ENCODE results near the gene NAALADL1.
A peak's percentile ranks its signal among the peaks of the same experiment; 100 is the strongest.
"Not testable (repeated sequence)": the region's sequence is repeated elsewhere in the genome, so short reads cannot be mapped to it uniquely, and the experiment has no call there.

The NAALADL1 gene

DNA sequence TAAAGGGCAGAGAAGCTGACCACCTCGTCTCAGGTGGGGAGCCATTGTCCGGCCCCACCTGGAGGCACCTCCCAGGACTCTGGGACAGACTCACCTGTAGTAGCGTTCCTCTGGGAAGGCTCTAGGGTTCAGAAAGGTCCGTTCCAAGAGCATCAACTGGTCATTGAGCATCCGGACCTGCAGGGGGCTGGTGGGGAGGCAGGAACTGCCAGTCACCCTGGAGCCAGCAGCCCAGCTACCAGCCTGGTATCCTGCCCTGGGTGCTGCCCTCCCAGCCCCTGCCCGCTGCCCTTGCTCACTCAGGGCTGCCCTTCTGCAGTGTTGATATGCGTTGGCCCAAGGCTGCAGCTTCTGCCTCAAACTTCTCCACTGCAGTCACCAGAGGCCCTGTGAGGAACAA is 12.6 kb downstream of the NAALADL1 start:
- no peak for DNase-seq

DNA sequence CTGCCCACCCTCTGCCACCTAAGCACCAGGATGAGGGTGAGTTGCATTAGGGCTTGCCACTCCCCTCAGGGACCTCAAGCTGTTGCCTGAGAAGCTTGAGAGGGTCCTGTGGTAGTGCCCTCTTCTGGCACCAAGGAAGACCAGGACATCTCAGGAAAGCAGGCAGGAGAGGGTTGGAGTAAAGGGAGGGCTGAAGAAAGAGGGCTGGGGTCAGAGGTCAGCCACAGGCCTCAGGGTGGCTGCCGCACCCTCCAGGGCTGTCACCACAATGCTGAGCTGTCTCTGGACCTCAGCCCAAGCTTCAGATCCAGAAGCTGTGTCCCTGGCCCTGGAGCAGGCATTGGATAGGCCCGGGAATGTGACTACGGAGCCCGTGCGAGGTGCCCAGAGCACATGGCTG is 13.3 kb downstream of the NAALADL1 start:
- DNase-seq = no peak

DNA sequence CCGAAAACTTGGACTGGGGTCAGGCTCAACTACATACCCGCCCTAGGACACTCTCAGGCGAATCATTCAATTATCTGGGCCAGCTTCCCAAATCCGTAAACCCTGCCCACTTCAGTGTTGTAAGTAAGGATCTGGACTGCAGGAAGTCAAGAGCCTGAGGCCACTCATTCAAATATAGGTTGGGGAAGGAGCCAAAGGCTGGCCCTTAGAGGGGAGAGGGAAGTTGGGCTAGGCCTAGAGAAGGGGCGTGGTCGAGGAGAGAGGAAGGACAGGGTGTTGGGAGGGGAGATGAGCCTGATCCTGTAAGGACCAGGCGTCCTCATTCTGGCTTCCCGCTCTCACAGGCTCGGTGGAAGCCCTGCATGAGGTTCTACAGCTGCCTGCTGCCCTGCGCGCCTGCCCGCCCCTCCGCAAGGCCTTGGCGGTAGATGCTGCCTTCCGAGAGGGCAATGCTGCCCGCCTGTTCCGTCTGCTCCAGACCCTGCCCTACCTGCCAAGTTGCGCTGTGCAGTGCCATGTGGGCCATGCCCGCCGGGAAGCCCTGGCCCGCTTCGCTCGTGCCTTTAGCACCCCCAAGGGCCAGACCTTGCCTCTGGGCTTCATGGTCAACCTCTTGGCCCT is 14.4 kb downstream of the NAALADL1 start:
- no peak for DNase-seq

DNA sequence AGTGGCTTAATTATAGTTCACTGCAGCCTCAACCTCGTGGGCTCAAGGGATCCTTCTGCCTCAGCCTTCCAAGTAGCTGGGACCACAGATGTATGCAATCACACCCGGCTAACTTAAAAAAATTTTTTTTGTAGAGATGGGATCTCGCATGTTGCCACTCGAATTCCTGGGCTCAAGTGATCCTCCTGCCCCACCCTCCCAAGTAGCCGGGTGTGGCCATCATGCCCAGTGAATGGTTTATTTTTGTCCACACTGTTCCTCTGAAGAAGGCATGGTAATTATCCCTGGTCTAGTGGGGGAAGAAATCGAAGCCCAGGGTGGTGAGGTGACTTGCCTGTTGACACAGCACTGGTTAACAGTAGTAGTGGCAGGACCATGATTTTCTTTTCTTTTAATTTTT is 15.5 kb downstream of the NAALADL1 start:
- no peak for DNase-seq

DNA sequence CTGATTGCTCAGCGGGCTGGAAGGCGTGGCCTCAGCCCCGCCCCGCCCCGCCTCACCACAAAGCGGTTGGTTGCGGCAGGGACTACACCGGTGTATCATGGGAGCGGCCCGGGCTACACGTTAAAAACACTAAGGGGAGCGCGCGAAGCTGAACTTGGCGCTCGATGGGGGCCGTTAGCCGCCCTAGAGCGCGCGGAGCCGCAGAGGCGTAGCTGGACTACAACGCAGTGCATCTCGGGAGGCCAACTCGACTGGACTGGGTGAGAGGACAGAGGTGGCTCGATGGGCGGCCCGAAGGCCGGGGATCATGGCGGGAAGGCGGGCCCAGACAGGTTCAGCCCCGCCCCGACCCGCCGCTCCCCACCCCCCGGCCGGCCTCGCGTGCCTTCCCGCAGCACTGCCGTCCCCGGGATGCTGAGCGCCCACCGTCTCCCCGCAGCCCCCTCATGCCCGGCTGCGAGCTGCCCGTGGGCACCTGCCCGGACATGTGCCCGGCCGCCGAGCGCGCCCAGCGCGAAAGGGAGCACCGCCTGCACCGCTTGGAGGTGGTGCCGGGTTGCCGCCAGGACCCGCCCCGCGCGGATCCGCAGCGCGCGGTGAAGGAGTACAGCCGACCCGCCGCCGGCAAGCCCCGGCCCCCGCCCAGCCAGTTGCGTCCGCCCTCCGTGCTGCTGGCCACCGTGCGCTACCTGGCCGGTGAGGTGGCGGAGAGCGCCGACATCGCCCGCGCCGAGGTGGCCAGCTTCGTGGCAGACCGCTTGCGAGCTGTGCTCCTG is 17.3 kb downstream of the NAALADL1 start, which contains the start of gene SAC3D1:
Gene SAC3D1, plus strand, starts transcription at position 364 of the 776 bp plus-strand sequence. Its CDS starts 83 bp downstream, at position 447.
- DNase-seq = peak; percentile 95

DNA sequence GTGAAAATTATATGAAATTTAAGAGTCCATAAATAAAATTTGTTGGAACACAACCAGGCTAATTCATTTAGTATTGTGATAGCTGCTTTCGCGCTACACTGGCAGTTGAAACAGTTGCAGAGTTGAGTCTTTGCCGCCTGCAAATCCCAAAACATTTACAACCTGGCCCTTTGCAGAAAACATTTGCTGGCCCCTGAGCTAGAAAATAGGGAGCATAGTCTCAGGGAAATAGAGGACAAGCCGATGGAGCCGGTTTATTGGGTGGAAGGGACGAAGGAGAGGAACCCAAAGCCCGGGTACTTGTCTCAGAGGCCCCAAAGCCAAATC is 17.9 kb downstream of the NAALADL1 start:
- no peak for DNase-seq

DNA sequence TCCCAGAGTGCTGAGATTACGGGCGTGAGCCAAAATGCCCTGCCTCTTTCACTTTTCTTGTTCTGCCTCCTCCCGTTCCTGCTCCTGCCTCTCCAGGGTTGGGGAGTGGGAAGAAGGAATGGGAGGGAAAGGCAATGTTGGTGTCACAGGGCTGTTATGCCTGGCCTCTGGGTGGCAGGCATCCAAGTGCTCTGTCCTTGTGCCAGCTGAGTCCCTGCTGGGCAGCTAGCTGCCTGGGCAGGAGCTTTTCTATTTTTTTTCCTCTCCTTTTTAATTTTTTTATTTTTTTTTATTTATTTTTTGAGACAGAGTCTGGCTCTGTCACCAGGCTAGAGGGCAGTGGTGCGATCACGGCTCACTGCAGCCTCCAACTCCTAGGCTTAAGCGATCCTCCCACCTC is 21.4 kb downstream of the NAALADL1 start:
- DNase-seq = no peak

DNA sequence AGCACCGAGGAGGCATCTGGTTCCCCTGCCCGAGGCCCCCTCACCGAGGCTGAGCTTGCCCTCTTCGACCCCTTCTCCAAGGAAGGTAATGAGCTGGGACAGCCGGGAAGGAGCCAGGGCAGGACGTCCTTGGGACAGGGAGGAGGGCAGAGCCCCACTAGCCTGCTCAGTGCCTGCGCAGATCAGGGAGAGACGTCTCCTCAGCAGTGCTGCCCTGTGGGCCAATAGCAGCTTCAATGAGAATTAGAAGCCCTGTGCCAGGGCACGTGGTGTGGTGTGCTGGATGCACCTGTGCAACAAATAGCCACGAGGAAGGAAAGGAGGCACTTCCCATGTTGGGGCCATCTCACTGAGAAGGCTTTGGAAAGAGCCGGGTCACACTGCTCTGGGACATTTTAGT is 22.8 kb downstream of the NAALADL1 start:
- no peak for DNase-seq

DNA sequence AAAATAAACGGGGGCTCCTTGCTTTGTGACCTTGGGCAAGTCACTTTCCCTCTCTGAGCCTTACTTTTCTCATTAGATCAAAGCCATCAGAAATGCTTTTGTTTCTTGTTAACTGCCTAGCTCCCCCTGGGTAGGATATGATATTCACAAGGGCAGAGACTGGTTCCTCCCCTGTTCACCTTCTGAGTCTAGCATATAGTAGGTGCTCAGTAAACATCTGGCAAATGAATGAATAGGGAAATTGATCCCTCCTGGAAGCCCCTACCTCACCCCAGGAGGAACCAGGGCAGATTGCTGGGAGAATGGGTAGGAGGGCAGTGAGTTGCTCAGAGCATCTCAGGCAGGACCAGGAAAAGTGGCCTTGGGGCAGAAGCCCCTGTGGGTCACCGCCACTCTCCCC is 23.9 kb downstream of the NAALADL1 start:
- no peak for DNase-seq

DNA sequence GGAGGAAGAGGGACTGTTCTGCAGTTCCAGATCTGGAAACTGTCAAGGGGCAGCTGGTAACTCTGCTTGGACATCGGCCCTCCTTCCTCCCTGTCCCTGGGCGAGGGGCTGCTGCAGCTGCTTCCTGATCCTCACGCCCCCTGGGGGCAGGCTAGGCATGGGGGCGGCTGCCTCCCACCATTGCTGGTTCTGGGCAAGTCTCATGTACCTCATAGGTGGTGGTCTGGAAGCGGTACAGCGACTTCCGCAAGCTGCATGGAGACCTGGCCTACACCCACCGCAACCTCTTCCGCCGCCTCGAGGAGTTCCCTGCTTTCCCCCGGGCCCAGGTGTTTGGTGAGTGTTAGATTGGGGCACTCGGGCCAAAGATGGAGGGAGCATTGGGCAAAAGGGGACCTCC is 26.1 kb downstream of the NAALADL1 start:
- DNase-seq = no peak

DNA sequence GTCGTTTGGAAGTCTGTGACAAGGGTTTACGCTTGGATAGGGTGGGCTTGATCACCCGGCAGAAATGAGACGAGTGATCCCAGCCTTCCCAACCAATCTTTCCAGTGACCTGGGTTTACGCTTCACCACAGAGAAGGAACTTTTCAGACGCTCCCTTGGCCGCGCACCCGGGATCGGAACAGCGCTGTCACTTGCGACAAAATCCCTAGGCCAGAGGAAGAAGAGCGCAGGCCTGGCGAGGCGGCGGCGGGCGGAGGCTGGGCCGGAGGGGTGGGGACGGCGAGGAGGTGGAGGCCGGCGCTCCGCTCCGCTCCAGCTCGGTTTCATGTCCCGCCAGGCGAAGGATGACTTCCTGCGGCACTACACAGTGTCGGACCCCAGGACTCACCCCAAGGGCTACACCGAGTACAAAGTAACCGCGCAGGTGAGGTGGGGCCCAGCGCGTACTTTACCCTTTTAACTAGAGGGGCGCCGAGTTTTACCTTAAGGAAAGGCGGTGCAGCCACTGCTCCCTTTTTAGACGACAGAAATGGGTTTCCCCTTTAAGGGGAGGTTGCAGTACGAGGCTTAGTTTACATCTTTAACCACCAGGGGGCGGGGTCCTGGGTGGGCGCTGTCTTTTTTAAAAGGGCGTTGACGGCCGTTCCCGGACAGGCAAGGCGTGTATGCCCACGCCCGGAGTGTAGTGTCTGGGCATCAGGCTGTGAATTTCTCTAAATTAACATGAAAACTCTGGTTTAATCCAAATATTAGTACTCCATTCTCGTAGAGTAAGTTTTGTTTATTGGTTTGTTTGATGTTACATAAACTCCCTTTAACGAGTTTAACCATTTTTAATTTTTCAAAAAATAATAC is 30.9 kb downstream of the NAALADL1 start, which contains the start of gene SNX15:
Gene SNX15, plus strand, starts transcription at position 227 of the 855 bp plus-strand sequence. Its CDS starts 99 bp downstream, at position 326.
- DNase-seq = peak; percentile 96

DNA sequence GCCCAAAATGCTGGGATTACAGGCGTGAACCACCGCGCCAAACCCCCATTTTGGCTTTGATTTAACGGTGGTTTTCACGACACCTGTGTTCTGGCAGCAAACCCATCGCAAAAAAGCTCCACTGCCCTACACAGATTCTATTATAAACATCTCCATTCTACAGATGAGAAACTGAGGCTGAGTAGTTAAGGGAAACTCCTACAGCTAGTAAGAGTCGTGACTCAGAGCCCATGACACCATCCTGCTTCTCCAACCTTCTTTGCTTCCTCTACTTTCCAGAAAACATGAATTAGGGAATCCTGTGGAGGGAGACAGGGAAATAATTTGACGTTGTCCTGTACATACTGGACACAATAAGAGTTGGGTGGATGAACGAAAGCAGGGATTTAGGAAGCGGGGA is 31.5 kb downstream of the NAALADL1 start:
- DNase-seq = no peak

DNA sequence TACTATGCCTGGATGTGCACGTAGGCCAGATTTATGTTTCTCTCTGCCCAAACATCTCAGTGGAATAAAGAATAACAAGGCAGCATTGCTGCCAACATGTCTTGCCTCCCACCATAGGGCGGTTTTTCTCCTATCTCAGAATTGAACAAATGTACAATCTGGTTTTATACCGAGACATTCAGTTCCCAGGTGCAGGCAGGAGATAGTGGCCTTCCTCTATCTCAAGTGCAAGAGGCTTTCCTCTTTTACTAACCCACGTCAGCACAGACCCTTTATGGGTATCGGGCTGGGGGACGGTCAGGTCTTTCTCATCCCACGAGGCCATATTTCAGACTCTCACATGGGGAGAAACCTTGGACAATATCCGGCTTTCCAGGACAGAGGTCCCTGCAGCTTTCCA is 34.9 kb downstream of the NAALADL1 start:
- not testable (repeated sequence) for DNase-seq

DNA sequence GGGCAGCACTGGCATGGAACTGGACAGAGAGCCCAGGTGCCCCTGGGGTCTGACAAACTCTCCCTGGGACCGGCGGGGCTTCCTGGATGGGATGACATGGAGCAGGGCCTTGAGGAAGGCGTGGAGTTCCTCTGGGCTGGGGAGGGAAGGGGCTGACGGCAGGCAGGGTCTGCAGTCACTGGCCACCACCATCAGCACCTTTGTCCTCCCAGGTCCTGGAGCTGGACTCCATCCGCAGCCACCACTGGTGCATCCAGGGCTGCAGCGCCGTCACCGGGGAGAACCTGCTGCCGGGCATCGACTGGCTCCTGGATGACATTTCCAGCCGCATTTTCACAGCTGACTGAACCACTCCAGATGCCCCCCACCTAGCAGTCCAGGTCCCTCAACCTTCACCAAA is 36.8 kb downstream of the NAALADL1 start:
- DNase-seq = no peak

DNA sequence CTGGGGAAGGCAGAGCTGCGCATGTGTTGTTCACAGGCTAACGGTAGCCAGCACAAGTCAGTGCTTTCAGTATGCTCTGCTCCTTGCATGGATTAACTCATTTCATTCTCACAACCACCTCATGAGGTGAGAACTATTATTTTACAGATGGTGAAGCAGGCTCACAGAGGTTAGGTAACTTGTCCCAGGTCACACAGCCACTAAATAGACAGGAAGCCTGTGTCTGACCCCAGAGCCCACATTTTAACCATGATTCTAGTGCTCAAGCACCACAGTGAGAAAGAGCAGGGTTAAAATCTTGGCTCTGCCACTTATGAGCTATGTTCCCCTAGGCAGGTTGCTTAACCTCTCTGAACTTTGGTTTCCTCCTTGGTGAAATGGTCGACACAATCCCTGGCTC is 37.4 kb downstream of the NAALADL1 start:
- DNase-seq = no peak

DNA sequence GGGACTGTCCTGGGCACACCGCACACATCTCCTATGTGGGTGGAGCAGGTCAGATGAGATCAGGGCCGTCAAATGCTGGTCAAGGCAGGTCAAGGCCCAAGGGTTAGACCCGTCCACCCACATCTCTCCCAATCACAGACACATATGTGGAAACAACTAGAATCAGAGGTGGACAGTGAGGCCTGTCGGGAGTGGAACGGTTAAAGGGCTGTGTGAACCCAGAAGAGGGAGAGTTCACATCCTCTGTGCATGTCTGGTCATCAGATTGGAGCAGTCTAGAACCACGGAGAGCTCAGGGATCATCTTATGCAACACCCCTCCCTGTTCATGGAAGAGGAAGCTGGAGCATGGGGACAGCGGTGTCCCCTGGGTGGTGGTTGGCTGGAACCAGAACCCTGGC is 38.5 kb downstream of the NAALADL1 start:
- DNase-seq = no peak

DNA sequence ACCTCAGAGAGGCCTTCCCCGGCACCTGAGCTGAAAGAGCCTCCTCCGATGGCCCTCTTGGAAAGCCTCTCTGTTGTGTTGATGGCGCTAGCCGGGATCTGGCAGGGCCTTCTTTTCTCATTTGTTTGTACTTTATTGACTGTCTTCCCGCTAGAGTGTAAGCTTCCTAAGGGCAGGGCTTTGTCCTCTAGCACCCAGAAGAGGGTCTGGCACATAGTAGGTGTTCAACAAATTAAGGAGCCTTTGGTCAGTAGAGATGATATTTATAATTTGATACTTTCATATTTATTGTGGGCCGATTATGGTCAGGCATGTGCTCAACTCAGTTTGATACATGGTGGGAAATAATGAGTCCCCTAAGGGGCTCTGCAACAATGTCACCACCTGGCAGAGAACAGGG is 40.4 kb downstream of the NAALADL1 start:
- no peak for DNase-seq

DNA sequence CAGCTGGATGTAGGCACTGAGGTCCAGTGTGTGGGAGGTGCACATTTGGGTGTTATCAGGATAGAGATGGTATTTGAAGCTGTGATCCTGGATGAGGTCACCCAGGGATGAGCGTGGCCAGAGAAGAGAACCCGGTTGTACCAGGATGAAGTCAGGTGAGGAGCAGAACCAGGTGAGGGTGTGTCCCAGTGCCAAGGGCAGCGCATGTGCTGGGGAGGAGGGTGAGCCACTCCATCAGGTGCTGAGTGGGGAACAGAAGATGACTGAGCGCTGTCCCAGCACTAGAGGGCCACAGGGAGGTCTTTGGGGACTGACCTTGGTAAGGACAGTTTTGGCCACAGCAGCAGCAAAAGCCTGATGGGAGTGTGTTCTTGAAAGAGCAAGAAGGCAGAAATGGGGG is 41.6 kb downstream of the NAALADL1 start:
- DNase-seq = no peak

DNA sequence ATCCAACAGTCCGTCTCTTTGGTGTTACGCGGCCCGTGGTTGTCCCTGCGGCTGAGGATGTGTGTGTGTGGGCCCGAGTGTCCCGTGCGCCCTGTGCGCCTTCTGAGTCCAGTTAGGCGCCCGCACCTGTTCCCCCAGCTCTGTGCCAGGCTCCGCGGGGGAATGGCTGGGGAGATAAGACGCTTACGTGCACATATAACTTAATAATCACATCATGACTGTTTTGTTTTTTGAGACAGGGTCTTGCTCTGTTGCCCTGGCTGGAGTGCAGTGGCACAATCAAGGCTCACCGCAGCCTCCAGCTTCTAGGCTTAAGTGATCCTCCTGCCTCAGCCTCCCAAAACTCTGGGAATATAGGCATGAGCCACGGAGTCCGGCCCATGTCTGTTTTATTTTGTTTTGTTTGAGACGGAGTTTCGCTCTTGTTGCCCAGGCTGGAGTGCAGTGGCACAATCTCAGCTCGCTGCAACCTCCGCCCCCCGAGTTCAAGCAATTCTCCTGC is 43.6 kb downstream of the NAALADL1 start:
- no peak for DNase-seq

DNA sequence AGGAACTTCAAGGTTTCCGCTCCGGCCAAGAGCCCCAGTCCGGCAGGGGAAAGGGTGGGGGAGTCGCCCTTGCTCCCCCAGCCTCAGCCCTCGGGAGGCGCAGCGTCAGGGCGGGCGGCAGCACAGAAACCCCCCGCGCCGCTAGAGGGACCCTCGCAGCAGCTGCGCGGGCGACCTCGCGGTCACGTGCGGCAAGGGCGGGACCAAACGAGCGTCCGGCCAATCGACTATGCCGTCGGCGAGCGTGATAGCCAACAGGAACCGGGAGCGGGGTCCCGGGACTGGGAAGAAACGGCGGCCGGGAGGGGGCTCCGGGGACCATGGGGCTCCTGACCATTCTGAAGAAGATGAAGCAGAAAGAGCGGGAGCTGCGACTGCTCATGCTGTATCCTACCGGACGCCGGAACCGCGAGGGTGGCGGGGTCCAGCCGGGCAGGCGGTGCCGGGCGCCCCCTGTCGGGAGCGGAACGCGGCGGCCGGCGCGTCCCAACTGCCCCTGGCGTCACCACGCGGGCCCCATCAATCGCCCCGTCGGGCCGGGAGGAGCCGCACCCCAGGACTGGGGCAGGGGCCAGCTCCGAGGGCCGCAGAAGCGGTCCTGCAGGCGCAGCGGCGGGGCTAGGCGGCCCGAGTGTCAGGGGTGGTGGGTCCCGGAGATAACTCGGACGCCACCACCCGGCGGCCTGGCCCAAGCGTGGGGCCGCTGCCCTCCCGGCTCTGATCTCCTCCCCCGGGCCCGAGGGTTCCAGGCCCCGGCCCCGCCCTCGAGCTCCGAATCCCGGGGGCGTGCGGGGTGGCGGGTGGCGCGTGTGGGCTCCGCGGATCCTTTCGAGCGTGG is 44.2 kb downstream of the NAALADL1 start, which contains the start of gene ARL2:
Gene ARL2, plus strand, starts transcription at position 273 of the 838 bp plus-strand sequence. Its CDS starts 48 bp downstream, at position 321.
- DNase-seq = peak; percentile 93

DNA sequence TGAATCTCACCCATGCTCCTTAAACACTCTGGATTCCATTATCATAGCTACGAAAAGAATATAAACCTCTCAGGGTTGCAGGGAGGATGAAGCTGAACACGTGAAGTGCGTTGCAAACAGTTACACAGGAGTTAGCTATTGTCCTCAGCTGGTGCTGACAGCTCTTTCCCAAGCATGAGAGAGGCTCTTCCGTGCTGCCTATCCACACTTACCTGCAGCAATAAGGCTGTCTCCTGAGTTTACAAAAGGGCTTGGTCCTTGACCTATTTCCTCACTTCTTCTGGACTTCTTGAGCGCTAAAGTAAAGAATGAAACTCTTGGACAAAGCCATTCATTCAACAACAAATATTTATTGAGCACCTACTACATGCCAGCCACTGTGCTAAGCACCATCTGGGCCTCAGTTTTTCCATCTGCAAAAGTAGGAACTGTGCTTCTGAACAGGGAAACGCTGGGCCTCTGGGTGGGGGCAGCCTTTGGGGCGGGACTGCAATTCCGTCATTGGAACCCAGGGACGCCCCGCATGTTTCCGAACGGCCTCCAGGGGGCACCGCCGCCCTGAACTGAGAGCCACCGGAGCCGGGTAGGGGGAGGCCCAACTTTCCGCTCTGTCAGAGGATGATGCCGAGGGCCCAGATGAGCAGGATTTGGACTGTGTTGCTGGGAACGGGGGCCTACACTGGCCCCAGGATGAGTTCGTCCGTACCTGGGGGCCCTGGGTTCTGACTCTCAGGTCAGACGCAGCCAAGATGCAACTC is 45.0 kb downstream of the NAALADL1 start:
- peak; percentile 84 for DNase-seq

DNA sequence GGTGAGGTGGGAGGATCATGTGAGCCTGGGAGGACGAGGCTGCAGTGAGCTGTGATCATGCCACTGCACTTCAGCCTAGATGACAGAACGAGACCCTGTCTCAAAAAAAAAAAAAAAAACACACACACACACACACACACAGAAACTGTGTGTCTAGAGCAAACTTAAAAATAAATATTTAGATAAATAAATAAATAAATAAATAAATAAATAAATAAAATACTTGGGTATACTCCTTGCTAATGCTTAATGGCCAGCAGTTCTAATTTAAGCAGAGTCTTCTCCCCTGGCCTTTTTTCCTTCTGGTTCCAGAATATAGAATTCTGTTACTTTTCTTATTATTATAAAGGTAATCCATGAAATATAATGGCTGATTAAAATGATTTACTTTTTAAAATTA is 49.5 kb downstream of the NAALADL1 start:
- no peak for DNase-seq
